ENCODE measurements around the gene PIK3CB.
"Not testable (repeated sequence)": the region's sequence is repeated elsewhere in the genome, so short reads cannot be mapped to it uniquely, and the experiment has no call there.

The PIK3CB gene

DNA sequence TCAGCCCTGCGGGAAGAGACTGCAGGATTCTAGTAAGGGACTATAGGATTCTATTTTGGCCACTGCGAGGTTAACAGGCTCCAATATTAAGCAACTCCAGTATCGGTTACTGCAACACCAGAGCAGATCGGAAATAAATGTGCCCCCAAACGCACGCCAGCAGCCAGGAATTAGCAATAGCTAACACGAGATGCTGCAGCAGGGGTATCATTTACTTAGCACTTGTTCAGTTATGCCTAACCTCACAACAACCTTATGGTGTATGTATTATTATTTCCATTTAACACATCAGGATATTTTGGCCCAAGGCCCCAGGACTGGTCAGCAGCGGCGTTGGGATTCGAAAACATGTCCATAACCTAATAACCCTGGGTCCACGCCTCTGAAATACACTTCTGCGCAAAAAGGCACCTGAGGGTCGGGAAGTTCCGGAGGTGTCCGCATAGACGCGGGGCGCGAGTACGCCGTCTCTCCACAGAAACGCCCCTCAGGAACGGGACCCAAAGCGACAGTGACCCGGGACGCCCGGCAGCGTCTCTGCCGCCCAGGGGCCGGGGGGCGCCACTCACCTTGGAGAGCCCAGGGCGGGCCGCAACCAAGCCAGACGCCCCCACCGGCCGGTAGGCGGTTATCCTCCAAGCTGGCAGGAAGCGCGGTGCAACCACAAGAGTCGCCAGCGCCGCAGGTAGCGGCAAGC, 681 bp downstream of the PIK3CB start:
- H3K4me1 ChIP-seq = peaks cover 0 to 19% (median 11%) of the 10 kb centered on the region in 4 donors
- no peaks in the 10 kb centered on the region for H3K27me3 ChIP-seq
- H3K27ac ChIP-seq = peak overlapping the region; percentile 84 to 96
- TF ChIP-seq, protein P1, sequence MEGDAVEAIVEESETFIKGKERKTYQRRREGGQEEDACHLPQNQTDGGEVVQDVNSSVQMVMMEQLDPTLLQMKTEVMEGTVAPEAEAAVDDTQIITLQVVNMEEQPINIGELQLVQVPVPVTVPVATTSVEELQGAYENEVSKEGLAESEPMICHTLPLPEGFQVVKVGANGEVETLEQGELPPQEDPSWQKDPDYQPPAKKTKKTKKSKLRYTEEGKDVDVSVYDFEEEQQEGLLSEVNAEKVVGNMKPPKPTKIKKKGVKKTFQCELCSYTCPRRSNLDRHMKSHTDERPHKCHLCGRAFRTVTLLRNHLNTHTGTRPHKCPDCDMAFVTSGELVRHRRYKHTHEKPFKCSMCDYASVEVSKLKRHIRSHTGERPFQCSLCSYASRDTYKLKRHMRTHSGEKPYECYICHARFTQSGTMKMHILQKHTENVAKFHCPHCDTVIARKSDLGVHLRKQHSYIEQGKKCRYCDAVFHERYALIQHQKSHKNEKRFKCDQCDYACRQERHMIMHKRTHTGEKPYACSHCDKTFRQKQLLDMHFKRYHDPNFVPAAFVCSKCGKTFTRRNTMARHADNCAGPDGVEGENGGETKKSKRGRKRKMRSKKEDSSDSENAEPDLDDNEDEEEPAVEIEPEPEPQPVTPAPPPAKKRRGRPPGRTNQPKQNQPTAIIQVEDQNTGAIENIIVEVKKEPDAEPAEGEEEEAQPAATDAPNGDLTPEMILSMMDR (IDR thresholded peaks at IDR 0.05) = peak; percentile 20 to 26
- intact Hi-C loops (cut with DNase I; ENCODE audit: low total_unique reads) = loop anchor here (10.0 kb wide), 2 partner anchors 81 to 239 kb away; partner anchors contain the start of gene CEP70
- H3K9me3 ChIP-seq = no peaks in the 10 kb centered on the region
- H3K4me3 ChIP-seq = peak overlapping the region; percentile 69 to 86
- DNase-seq = peak; percentile 37 to 76
- H3K36me3 ChIP-seq = no peaks in the 10 kb centered on the region

DNA sequence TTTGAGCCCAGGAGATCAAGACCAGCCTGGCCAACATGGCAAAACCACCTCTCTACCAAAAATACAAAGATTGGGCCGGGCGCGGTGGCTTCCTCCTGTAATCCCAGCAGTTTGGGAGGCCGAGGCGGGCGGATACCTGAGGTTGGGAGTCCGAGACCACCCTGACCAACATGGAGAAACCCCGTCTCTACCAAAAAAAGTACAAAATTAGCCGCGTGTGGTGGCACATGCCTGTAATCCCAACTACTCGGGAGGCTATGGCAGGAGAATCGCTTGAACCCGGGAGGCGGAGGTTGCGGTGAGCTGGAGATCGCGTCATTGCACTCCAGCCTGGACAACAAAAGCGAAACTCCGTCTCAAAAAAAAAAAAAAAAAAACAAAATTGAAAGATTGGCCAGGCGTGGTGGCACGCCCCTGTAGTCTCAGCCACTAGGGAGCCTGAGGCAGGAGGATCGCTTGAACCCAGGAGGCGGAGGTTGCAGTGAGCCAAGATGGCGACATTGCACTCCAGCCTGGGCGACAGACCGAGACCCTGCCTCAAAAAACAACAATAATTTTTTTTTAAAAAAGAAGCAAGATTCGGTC, 2.2 kb downstream of the PIK3CB start:
- intact Hi-C loops (cut with DNase I; ENCODE audit: low total_unique reads) = loop anchor here (10.0 kb wide), 2 partner anchors 82 to 238 kb away; partner anchors contain the start of gene CEP70
- not testable (repeated sequence) for H3K27ac ChIP-seq, H3K27me3 ChIP-seq, H3K4me3 ChIP-seq, H3K9me3 ChIP-seq, DNase-seq, H3K36me3 ChIP-seq
- peaks cover 0 to 19% (median 11%) of the 10 kb centered on the region in 4 donors for H3K4me1 ChIP-seq

DNA sequence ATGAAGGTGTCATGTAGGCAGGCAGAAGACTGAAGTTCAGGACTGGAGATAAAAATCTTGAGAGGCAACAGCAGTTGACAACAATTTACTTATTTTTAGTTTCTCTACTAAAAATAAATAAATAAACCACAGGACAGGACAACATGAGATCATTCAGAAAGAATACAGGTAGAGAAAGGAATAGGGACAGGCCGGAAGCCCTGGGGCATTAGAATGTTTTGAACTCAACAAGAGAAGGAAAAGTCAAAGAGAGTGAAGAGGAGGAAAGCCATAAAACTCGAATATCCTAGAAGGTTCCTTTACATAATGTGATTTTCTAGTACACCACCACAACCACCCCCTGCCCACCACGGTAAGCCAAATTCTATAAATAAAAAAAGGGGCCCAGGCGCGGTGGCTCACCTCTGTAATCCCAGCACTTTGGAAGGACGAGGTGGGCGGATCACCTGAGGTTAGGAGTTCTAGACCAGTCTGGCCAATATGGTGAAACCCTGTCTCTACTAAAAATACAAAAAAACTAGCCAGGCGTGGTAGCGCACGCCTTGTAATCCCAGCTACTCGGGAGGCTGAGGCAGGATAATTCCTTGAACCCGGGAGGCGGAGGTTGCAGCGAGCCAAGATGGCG, 4.7 kb downstream of the PIK3CB start:
- TF ChIP-seq, protein P1 (IDR thresholded peaks at IDR 0.05) = no peak
- Histone ChIP-seq H3K4me1 (peaks cover 0 to 12% (median 7%) of the 10 kb centered on the region in 4 donors), H3K27me3 (no peaks in the 10 kb centered on the region), H3K27ac (no peak overlapping the region), H3K36me3 (peaks cover 0 to 4% (median 0%) of the 10 kb centered on the region in 3 donors), H3K9me3 (no peaks in the 10 kb centered on the region), H3K4me3 (no peak overlapping the region)
- DNase-seq = no peak
- intact Hi-C loops (cut with DNase I; ENCODE audit: low total_unique reads) = loop anchor here (10.0 kb wide), 2 partner anchors 85 to 235 kb away; partner anchors contain the start of gene CEP70

DNA sequence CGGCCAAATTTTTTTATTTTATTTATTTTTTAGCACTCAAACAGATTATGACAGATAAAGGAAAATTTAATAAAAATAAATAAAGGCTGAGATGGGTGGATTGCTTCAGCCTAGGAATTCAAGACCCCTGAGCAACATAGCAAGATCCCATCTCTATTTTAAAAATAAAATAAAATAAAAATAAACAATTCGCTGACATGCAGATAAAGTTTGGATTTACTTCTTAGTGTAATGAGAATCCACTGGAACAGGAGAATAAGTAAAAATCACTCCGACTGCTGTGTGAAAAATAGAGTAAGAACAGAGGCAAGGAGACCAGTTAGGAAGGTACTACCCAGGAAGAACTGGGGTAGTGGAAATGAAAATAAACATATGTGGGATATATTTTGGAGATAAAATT, 5.6 kb downstream of the PIK3CB start:
- DNase-seq = no peak
- intact Hi-C loops (cut with DNase I; ENCODE audit: low total_unique reads) = no loop called here
- H3K4me3 ChIP-seq = no peak overlapping the region
- H3K27ac ChIP-seq = no peak overlapping the region
- peaks cover 0 to 4% (median 0%) of the 10 kb centered on the region in 3 donors for H3K36me3 ChIP-seq
- H3K9me3 ChIP-seq = no peaks in the 10 kb centered on the region
- no peaks in the 10 kb centered on the region for H3K27me3 ChIP-seq
- peaks cover 0 to 12% (median 8%) of the 10 kb centered on the region in 4 donors for H3K4me1 ChIP-seq
- TF ChIP-seq, protein P1 (IDR thresholded peaks at IDR 0.05) = no peak

DNA sequence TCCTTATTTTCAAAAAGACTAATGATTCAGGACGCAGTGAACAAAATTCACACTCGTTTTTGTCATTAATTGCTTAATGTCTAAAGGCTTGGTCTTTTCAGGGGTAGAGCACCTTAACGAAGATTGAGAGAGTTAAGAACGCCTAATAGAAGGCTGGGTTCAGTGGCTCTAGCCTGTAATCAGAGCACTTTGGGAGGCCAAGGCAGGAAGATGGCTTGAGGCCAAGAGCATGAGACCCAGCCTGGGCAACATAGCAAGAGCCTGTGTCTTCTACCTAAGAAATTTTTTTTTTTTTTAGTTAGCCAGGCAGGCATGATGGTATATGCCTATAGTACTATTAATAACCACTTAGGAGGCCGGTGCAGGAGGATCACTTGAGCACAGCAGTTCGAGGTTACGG, 7.5 kb downstream of the PIK3CB start:
- no peak for DNase-seq
- no peak overlapping the region for H3K4me3 ChIP-seq
- no peaks in the 10 kb centered on the region for H3K27me3 ChIP-seq
- TF ChIP-seq, protein P1 (IDR thresholded peaks at IDR 0.05) = no peak
- H3K9me3 ChIP-seq = no peaks in the 10 kb centered on the region
- no peak overlapping the region for H3K27ac ChIP-seq
- H3K4me1 ChIP-seq = peaks cover 0 to 13% (median 0%) of the 10 kb centered on the region in 4 donors
- intact Hi-C loops (cut with DNase I; ENCODE audit: low total_unique reads) = no loop called here
- peaks cover 0 to 4% (median 0%) of the 10 kb centered on the region in 3 donors for H3K36me3 ChIP-seq

- Histone ChIP-seq H3K4me1 (peaks cover 0 to 13% (median 0%) of the 10 kb centered on the region in 4 donors), H3K9me3 (no peaks in the 10 kb centered on the region), H3K4me3 (no peak overlapping the region), H3K36me3 (peaks cover 0 to 4% (median 0%) of the 10 kb centered on the region in 3 donors), H3K27ac (no peak overlapping the region), H3K27me3 (no peaks in the 10 kb centered on the region)
- intact Hi-C loops (cut with DNase I; ENCODE audit: low total_unique reads) = no loop called here
- TF ChIP-seq, protein P1 (IDR thresholded peaks at IDR 0.05) = no peak
- no peak for DNase-seq
These were observed 9.4 kb downstream of the PIK3CB start for GRCh38 chr3:138825336-138825735.
